NCI-H2081 treated with DMSO at 0.1 percent for 48 hours (cell line): Measurements from ENCODE around the gene DNAJC21.
"Not testable (repeated sequence)": the region's sequence is repeated elsewhere in the genome, so short reads cannot be mapped to it uniquely, and the experiment has no call there.

ENCODE experiments used
- DNase-seq: peaks from one replicate; lab custom pipeline; 2025; lab: John Stamatoyannopoulos, UW

Gene DNAJC21

DNA sequence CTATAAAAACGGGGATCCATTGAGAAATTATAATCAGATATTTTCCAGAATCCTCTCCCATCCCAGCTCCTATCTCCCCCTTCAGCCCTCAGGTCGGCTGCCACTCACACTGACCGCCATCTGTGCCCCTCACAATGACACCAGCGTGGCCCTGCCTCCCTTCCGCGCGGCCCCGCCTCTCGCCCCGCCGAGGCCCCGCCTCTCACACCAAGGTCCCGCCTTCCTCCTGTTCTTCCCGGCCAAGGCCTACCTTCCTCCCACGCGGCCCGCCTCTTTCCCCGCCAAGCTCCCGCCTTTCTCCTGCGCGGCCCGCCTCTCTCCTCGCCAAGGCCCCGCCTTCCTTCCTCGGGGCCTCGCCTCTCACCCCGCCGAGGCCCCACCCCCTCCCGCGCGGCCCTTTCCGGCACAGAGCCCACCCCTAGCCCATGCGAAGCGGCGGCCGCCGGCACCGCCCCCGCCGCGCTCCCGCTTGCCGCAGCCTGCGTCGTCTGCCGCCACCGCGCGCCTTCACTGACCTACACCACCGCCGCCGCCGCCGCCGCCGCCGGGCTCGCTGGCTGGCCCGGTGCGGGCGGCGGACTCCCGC, at the start of gene DNAJC21:
DNAJC21 (plus strand) TSS at position 426 of the 586 bp plus-strand sequence. CDS start 261 bp downstream, outside the sequence.
- DNase-seq = peak; percentile 95

DNA sequence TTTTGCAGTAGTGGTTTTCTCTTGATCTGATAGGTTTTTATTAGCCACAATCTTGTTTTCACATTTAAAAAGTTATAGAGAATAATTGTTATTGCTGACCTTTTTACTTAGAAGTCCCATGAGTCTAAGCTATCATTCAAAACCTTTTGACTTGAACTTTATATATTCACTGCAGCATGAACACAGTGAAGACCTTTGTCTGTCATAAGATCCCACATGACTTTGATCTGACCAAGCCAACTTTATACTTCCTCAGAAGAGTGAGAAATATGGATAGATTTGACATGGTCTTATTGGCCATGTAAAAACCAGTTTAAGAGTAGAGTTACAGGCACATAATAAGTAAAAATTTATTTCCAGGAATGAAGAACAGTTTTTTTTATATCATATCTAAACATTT, 48.1 kb upstream of the DNAJC21 start:
- no peak for DNase-seq

DNA sequence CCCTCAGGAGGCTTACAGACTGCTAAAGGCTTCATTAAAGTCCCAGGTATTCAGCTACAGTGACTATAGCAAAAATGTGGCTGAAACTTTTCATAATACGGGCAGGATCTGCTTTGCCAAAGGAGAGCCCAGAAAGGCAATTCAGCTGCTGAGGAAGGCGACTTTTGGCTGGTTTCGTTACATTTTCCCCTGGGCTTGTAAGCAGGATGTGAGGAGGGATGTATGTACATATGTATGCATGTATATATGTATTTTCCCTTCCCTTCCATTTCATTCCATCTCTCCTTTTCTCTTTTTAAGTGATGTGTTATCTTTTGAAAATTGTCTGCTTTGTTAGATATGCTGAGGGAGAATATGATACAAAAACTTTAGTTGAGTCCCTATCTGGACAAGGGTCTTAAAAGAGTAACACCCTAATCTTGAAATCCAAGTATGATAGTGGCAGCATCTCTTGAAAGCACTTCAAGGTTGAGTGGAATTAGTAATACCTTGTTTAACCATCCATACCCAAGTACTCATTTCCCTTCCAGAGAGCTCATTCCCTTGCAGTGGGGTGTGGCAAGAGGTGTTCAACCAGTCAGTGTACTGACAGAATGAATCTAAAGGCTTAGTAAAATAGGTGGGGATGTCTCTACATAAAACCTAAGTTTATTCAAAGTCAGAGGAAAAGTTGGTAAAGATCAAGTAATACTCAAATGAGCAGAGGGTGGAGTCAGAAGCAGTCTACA, 42.8 kb upstream of the DNAJC21 start:
- DNase-seq = no peak

DNA sequence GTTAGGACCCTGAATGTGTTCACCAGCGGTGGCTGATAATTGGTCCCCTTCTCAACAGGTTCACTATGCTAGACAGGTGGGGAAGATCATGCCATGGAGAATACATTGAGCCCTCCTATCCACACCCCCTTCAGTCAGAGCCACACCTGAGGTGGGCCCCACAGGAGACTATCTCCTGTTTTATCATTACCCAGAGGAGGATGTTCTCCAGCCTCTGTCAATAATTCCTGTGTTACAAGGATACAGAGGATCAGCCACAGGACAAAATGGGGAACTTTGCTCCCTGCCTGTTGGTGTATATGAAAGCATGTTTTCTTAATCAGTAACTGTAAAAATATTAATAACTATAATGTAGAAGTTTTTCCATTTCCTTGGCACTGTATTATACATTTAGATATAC, 40.0 kb upstream of the DNAJC21 start:
- DNase-seq = no peak

DNA sequence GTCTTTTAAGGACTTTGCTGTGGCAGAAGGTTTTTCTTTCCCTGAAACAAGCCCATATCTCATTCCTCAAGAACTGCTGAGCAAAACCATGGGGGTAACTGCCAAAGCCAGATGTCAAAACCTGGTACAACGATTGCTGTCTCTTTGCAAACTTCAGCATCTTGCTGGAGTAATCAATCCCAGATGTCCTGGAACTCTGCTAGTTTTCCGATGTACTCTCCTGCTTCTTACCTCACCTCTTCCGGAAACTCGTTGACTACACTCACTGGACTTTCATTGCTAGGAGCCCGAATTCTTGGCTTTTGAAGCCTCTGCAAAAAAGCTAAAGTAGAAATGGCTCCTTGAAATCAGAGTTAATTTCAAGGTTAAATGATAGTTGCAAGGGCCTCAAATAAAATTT, 37.4 kb upstream of the DNAJC21 start:
- no peak for DNase-seq

DNA sequence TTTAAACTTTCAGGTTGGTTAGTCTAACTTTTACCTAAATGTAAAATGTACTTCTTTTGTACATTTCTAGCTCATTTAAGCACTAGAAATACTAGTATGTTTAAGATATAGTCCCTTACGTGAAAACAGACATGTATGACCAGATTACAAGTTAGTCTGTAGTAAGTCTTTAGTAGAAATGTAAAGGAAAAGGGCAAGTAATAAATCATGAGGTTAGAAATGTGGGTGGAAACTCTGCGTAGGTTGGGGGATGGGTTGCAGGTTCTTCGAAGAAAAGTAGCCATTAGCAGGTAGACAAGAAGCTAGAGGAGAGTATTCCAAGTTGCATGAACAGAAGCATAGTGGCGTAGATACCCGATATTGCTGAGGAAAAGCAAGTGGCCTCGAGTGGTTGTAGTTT, 36.9 kb upstream of the DNAJC21 start:
- DNase-seq = no peak

DNA sequence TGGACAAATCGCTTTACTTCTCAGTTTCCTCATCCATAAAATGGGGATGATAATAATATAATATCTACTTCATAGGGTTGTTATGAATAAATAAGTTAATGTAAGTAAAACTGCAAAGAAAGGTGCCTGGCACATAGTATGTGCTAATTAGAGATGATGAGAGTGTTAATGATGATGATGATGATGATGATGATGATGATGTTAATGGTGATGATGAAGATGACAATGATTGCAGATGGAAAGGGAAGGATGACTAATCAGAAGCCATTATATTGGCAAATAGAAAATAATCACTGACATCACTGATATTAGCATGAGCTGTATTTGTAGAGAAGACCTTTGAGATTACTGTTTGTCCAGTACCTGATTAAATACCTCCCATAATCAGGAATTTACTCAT, 34.6 kb upstream of the DNAJC21 start:
- no peak for DNase-seq

DNA sequence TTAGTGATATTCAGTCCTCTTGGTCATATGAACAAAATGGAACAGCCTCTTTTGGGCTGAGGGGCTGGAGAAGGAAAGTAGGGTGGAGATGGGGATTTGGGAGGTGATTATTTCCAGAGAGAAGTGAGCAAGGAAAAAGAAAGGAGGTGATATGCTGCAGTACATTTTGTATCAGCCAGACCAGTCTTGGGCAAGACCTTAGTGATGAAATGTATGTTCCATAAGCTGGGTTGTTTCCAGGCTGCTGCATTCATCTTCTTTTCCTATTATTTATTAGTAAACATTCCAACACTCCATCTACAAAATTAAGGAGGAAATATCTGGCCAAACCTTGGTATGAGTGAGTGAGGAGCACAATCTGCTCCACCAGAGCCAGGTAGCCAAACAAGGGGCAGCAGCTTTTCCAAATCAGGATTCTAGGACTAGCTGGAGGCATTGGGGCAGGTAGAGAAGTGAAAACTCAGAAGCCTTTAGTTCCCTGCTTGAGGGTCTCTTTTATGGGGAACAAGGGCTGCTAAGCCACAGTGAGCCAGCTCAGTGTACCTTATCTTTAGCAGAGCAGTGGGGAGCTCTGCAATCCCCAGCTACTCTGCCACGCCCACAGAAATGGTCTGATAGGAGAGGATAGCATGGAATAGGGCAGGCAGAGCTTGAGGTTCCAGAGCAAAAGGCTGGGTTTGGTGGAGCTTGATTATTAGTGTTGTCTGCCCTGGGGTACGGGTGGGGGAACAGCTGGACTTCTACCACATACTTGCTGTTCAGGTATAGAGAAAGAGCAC, 33.5 kb upstream of the DNAJC21 start:
- DNase-seq = no peak

DNA sequence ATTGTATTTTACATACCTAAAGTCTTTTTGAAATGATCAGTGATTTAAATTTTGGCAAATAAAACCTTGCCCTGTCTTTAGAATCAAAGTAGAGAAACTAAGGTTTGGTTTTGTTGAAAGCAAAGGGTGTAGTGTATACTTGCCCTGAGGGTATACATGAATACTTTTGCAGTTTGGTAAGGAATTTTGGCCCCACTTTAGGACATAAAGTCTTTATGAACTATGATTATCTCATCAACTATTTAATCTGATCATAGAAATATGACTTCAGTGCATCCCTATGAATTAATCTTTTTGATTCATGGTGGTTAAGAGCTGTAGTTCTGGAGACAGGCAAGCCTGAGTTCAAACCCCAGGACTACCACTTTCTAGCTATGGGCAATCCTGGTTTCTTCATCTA, 31.7 kb upstream of the DNAJC21 start:
- DNase-seq = no peak

DNA sequence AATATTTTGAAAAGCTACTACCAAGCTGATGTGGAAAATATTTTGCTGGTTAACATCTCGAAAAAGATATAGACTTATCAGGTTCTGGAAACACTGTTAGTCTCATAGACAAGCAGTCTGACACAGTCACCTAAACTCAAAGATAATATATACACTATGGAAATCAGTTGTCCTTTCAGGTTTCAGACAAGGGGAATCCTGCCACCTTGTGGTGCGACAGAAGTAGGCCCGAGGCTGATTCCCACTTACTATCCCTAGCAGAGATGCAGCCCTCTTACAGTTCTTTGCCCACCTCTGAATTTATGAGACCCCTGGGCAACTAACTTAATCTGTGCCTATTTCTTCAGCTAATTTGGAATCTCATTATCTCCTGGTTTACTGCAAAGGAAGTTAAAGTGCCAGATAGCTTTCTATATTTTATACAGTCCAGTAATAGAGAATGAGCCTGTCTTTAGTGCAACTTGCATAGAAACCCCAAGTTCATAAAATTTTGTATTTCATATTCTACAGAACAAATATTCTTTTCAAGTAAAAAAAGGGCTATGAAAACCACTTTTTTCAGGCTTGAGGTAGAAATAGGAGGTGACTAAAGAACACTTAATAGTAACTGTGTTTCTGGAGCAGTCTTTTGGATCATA, 31.0 kb upstream of the DNAJC21 start:
- DNase-seq = peak; percentile 62

DNA sequence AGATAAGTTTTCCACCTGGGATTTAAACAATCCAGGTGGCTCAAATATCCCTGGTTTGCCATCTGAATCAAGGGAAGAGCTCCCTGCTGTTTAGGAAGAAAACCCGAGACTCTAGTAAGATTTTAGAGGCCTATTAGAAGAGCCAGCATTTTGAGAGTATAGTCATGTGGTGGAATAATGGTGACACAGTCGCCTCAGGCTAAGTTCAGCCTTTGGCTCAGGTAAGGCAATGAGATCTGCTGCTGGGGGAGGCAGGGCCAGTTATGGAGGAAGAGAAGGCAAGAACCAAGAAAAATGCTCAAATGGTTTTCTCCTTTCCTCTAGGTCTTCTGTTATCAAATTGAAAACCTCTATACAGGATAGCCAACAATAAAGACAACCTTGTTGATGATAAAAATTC, 30.3 kb upstream of the DNAJC21 start:
- no peak for DNase-seq

DNA sequence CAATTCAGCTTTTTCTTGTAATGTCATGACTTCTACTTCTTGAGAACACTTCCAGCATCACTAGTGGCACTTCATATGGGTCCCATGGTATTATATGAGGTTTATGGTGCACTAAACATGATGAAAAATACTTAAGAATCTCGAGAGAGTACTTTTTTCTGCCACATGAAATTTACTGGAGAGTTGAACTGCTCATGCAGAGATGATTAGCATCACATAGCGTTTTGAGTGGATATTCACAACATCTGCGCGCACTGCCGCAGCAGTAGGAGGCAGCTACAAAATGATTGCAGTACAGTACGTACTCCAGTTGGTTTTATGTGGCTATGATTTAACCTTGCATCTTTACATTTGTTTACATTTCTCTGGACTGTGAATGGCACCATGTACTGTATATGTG, 28.7 kb upstream of the DNAJC21 start:
- DNase-seq = no peak

DNA sequence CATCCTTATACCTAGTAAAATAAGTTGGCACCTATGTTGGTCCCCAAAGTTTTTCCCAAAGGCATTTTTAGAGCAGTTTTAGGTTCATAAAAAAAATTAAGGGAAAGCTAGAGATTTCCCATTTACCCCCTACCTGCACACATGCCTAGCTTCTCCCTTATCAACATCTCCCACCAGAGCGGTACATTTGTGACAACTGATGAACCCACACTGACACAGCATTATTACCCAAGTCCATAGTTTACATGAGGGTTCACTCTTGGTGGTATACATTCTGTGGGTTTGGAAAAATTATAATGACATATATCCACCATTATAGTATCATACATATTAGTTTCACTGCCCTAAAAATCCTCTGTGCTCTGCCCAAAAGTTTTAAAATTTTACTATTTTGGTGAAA, 26.1 kb upstream of the DNAJC21 start:
- no peak for DNase-seq

DNA sequence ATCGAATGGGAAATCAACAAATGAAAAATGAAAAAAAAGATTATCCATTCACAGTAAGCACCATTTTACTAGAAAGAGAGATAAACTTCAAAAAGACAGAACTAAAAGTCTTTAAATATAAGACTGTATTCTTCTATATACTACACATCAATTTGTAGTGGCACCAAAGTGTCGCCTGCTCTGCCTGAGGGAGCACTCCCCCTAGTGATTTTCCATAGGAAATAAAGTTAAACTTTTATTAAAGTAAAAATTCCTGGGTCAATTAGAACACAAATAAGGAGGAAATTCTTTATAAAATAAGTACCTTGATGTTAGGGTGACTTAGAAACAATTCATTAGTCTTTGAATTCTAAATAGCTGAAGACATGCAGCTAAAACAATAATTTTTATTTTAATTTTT, 23.8 kb upstream of the DNAJC21 start:
- DNase-seq = no peak

DNA sequence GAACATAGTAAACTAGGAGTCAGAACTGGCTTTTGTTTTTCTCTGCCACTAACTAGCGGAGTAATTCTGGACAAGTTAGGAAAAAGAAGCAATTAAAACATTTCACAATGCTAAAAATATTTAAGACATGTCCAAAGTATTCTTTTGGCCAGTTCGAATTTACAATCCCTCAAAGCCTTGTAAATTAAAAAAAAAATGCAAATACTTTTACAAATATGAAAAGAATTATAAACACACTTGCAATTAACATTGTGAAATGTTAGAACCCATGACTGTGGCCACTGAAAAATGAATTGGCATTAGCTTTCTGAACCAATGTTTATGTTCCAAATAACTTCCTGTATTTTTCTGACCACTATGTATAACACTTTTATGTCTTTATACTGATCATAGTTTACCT, 16.3 kb upstream of the DNAJC21 start:
- no peak for DNase-seq

DNA sequence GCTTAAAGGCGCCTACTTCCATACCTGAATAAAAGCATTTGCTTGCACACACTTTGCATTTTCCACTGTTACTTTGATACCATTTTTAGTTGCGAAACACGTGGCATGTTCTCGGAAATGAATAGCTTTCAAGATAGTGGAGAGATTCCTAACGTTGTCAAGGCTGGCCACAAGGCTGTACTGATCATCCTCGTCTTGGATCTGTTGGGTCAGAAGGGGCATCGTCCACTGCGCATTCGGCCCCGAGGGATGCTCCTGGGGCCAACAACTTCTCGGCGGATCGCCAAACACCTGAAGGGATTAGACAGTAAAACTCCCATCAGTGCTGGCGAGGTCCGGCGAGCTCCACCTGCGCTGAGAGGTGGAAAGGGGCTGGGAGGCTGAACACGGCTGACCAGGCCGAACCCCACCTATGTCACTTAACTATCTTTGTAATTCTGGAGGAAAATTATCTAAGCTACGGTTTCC, 14.7 kb upstream of the DNAJC21 start:
- no peak for DNase-seq

DNA sequence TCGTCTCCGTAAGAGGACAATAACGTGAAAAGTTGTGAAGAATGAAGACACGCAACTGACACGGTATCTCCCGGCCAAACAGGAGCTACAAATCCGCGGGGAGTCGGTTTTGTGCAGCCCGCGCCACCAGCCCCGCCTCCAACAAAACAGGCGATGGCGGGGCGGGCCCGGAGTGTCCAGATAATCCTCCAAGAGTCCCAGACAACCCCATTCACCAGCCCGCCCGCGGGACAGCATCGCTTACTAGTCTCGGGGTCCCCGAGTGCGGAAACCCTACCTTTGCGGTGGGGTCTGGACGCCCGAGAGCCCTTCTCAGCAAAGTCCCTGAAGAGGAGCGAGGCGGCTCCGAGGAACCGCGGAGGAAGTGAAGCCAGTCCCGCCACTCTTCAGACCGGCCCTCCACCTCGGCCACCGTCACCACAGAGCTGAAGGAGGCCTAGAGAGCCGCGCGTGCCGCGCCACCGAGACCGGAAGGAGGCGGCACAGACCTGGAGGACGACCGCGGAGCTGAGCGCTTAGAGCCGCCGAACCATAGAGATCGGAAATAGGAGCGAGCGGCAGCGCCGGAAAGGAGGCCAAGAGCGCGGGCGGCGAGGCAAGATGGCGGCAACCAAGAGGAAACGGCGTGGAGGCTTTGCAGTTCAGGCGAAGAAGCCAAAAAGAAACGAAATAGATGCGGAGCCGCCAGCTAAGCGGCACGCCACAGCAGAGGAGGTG, 14.1 kb upstream of the DNAJC21 start, which contains the start of the genes BRIX1 and RAD1:
BRIX1 (plus strand) TSS at position 573 of the 717 bp plus-strand sequence; CDS start at position 601, 28 bp downstream.
RAD1 (minus strand) TSS at position 366 of the 717 bp plus-strand sequence. CDS start 612 bp downstream, outside the sequence.
- peak; percentile 97 for DNase-seq

DNA sequence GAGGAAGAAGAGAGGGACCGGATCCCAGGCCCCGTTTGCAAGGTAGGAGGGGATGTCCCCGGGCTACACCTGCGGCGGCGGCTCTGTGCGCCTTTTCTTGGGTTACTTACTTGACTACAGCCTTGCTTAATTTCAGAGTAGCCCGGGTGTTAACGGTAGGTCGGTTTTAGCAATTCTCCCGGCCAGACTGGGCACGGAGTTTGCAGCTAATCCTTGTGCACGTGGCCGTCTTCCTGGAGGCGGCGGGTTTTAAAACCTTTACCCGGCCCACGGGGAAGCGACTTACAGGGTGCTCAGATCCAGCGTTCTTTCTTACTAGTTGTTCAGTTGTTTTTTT, 13.5 kb upstream of the DNAJC21 start:
- no peak for DNase-seq

DNA sequence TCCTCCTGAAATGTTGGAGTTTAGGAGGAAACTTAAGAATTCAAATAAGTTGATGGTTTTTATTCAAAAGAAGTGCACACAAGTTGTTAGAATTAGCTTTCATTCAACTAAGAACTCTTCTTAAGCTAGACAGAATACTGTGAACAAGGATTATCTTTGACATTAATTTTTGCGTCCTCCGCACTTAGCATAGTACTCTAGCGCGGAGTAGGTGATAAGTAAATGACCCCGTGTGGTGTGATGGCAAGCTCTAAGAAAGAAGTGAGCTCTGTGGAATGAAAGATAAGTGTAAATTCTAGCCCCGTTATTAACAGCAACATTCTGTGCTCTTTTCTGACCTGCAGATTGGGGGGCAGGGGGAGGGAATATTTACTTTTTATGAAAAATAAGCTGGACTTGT, 12.8 kb upstream of the DNAJC21 start:
- no peak for DNase-seq

DNA sequence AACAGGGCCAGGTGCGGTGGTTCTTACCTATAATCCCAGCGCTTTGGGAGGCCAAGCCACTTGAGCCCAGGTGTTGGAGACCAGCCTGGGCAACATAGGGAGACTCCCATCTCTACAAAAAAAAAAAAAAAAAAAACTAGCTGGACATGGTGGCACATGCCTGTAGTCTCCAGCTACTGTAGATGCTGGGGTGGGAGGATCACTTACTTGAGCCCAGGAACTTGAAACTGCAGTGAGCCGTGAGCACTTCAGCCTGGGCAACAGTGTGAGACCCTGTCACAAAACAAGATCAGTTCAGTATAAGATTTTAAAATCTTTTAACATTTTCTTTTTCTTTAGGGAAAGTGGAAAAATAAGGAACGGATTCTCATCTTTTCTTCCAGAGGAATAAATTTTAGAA, 11.3 kb upstream of the DNAJC21 start:
- no peak for DNase-seq

DNA sequence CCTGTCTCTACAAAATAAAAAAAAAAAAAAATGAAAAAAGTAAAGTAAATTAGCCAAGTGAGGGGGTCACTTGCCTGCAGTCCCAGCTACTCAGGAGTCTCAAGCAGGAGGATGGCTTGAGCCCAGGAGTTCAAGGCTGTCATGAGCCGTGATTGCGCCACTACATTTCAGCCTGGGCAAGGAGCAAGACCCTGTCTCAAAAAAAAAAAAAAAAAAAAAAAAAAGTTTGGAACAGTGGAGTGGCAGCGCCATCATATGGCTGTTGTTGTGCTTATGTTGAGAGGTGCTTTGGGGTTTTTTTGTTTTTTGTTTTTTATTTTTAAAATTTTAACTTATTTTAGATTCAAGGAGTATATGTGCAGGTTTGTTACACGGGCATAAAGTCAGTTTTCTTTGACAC, 10.3 kb upstream of the DNAJC21 start:
- no peak for DNase-seq

DNA sequence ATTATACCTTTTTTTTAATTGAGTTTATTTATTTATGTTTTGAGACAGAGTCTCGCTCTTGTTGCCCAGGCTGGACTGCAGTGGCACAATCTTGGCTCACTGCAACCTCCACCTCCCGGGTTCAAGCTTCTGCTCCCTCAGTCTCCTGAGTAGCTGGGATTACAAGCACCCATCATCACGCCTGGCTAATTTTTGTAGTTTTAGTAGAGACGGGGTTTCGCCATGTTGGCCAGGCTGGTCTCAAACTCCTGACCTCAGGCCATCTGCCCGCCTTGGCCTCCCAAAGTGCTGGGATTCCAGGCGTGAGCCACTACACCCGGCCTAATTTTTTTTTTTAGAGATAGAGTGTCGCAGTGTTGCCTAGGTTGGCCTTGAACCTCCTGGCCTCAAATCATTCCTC, 6.1 kb upstream of the DNAJC21 start:
- DNase-seq = not testable (repeated sequence)
